ENCODE measurements around the gene FAM107B.

DNA sequence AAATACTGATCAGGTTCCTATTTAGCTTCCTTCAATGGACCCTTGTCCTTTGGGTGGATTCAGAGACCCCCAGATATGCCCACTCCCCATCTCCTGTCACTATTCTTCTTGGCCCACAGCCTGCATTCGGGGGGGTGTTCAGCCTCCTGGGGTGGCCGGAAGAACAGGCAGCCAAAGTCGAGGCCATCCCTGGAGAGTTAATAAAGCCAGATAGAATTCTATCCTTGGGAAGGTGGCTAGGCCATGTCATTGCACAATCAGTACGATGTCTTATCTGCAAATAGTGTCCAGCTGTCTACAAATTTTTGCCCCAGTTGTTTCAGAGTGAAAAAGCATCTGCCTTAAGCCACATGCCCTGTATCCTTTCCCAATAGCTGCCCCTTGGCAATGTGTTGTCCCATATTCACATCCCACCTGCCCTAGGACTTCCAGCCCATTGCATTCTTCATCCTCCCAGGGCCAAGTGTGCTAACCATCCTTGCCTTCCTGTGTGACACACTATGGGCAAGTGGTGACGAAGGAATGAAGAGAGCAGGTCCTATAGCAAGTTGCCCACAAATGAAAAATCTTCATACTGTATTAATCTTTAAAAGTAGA is 9.9 kb upstream of the FAM107B start:
- TF ChIP-seq, protein P1, sequence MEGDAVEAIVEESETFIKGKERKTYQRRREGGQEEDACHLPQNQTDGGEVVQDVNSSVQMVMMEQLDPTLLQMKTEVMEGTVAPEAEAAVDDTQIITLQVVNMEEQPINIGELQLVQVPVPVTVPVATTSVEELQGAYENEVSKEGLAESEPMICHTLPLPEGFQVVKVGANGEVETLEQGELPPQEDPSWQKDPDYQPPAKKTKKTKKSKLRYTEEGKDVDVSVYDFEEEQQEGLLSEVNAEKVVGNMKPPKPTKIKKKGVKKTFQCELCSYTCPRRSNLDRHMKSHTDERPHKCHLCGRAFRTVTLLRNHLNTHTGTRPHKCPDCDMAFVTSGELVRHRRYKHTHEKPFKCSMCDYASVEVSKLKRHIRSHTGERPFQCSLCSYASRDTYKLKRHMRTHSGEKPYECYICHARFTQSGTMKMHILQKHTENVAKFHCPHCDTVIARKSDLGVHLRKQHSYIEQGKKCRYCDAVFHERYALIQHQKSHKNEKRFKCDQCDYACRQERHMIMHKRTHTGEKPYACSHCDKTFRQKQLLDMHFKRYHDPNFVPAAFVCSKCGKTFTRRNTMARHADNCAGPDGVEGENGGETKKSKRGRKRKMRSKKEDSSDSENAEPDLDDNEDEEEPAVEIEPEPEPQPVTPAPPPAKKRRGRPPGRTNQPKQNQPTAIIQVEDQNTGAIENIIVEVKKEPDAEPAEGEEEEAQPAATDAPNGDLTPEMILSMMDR (IDR thresholded peaks at IDR 0.05) = no peak
- TF ChIP-seq EP300 (IDR thresholded peaks at IDR 0.05) = no peak
- no peak for TF ChIP-seq POLR2A (IDR thresholded peaks at IDR 0.05)
- TF ChIP-seq POLR2AphosphoS5 (IDR thresholded peaks at IDR 0.05) = no peak

Data from suprapubic skin (tissue), 4 donors.